Neutrophil (primary cell): ENCODE results near the gene BUB3.
"Not testable (repeated sequence)": the region's sequence is repeated elsewhere in the genome, so short reads cannot be mapped to it uniquely, and the experiment has no call there.

Experiments
- H3K27ac ChIP-seq: fragments of 200-600 bp; sonication (generic); 2 replicates; pipeline ENCODE4 v1.5.1; 2016; ENCODE audit warnings: mild to moderate bottlenecking, moderate library complexity
- H3K27me3 ChIP-seq: fragments of 200-600 bp; sonication (generic); 2 replicates; pipeline ENCODE4 v1.6.0; 2016; ENCODE audit warnings: mild to moderate bottlenecking
- H3K36me3 ChIP-seq: fragments of 200-600 bp; sonication (generic); 2 replicates; pipeline ENCODE4 v1.5.1; 2017
- H3K4me1 ChIP-seq, 2 experiments: fragments of 200-600 bp in 1 of 2; sonication (generic) in 1 of 2; 1 replicate in 1 of 2; 2 replicates in 1 of 2; pipeline versions ENCODE4 v1.5.1 to v1.6.1; 2013 to 2016; ENCODE audit warnings: low read depth in 1 of 2, low read length in 1 of 2, mild to moderate bottlenecking in 1 of 2, moderate library complexity in 1 of 2; ENCODE audit not compliant: control insufficient read depth in 1 of 2, insufficient read depth in 1 of 2
- H3K4me3 ChIP-seq, 2 experiments: fragments of 200-600 bp in 1 of 2; sonication (generic) in 1 of 2; 1 replicate in 1 of 2; 2 replicates in 1 of 2; pipeline ENCODE4 v1.5.1; 2013 to 2016; ENCODE audit warnings: low read depth in 1 of 2, low read length in 1 of 2, mild to moderate bottlenecking in 1 of 2, moderate library complexity in 1 of 2
- H3K9me3 ChIP-seq: fragments of 200-600 bp; sonication (generic); 2 replicates; pipeline ENCODE4 v1.5.1; 2016
- CTCF ChIP-seq: fragments of 200-600 bp; sonication (generic); IDR thresholded peaks from 2 replicates; pipeline ENCODE4 v1.5.1; 2016; ENCODE audit warnings: antibody characterized with exemption

Gene BUB3

GRCh38 chr10:123166618-123167017 lies 12.4 kb downstream of the BUB3 start:
- no peaks in the 10 kb centered on the region for H3K4me1 ChIP-seq
- no peak overlapping the region for H3K4me3 ChIP-seq
- H3K9me3 ChIP-seq: no peaks in the 10 kb centered on the region
- no peak overlapping the region for H3K27ac ChIP-seq
- no peaks in the 10 kb centered on the region for H3K27me3 ChIP-seq
- no peak for TF ChIP-seq CTCF
- peaks cover 78% of the 10 kb centered on the region for H3K36me3 ChIP-seq

GRCh38 chr10:123170961-123171360 lies 16.8 kb downstream of the BUB3 start:
- Histone ChIP-seq H3K4me1 (no peaks in the 10 kb centered on the region), H3K4me3 (no peak overlapping the region), H3K9me3 (no peaks in the 10 kb centered on the region), H3K27ac (no peak overlapping the region), H3K27me3 (no peaks in the 10 kb centered on the region), H3K36me3 (peaks cover 51% of the 10 kb centered on the region)
- no peak for TF ChIP-seq CTCF

GRCh38 chr10:123171616-123172015 lies 17.4 kb downstream of the BUB3 start:
- H3K4me1 ChIP-seq, H3K27ac ChIP-seq, H3K27me3 ChIP-seq, H3K4me3 ChIP-seq, H3K9me3 ChIP-seq: not testable (repeated sequence)
- peaks cover 49% of the 10 kb centered on the region for H3K36me3 ChIP-seq

- Histone ChIP-seq H3K27ac (no peak overlapping the region), H3K36me3 (peaks cover 17% of the 10 kb centered on the region), H3K4me3 (no peak overlapping the region), H3K9me3 (no peaks in the 10 kb centered on the region), H3K4me1 (no peaks in the 10 kb centered on the region), H3K27me3 (no peaks in the 10 kb centered on the region)
- TF ChIP-seq CTCF: no peak
Measured at GRCh38 chr10:123175389-123176387, 21.5 kb downstream of the BUB3 start.

GRCh38 chr10:123178390-123178789 lies 24.2 kb downstream of the BUB3 start:
- H3K27me3 ChIP-seq, H3K27ac ChIP-seq, H3K4me3 ChIP-seq, H3K4me1 ChIP-seq, H3K9me3 ChIP-seq: not testable (repeated sequence)
- peaks cover 11% of the 10 kb centered on the region for H3K36me3 ChIP-seq

- TF ChIP-seq CTCF: no peak
- Histone ChIP-seq H3K4me3 (no peak overlapping the region), H3K9me3 (peaks cover 13% of the 10 kb centered on the region), H3K27me3 (no peaks in the 10 kb centered on the region), H3K4me1 (no peaks in the 10 kb centered on the region), H3K36me3 (peaks cover 5% of the 10 kb centered on the region), H3K27ac (no peak overlapping the region)
Measured at GRCh38 chr10:123180101-123181090, 26.2 kb downstream of the BUB3 start.
